Osteocyte (in vitro differentiated cells): Measurements from ENCODE around the gene TPSG1. TPM values are rescaled to one million over a fixed set of nuclear protein-coding genes. Genes with fewer than 3 reads are reported as not detected.

Experiments used
- DNase-seq: peaks from one replicate; pipeline ENCODE4 v3.0.0; 2021; ENCODE audit warnings: mixed read lengths; ENCODE audit not compliant: unreplicated experiment; ENCODE audit errors: extremely low spot score
- H3K27ac Mint-ChIP-seq: one replicate; pipeline ENCODE4 v1.8.0; 2021; ENCODE audit warnings: mild to moderate bottlenecking, mixed read lengths; ENCODE audit not compliant: unreplicated experiment
- H3K27me3 Mint-ChIP-seq: one replicate; pipeline ENCODE4 v1.8.0; 2021; ENCODE audit warnings: mixed read lengths; ENCODE audit not compliant: unreplicated experiment
- H3K36me3 Mint-ChIP-seq: one replicate; pipeline ENCODE4 v1.8.0; 2021; ENCODE audit warnings: mixed read lengths; ENCODE audit not compliant: unreplicated experiment
- H3K4me1 Mint-ChIP-seq: one replicate; pipeline ENCODE4 v1.8.0; 2021; ENCODE audit warnings: mixed read lengths; ENCODE audit not compliant: unreplicated experiment
- H3K4me3 Mint-ChIP-seq: one replicate; pipeline ENCODE4 v1.8.0; 2021; ENCODE audit warnings: mild to moderate bottlenecking, moderate library complexity, mixed read lengths; ENCODE audit not compliant: unreplicated experiment
- H3K9me3 Mint-ChIP-seq: one replicate; pipeline ENCODE4 v1.8.0; 2021; ENCODE audit warnings: mixed read lengths; ENCODE audit not compliant: unreplicated experiment
- CTCF ChIP-seq: fragments of 200-600 bp; sonication (generic); IDR thresholded peaks from 2 replicates; pipeline ENCODE4 v1.5.0; 2021; ENCODE audit warnings: antibody characterized with exemption, mild to moderate bottlenecking, moderate library complexity
- total RNA-seq: library from RNA; stranded (reverse); gene quantifications from 2 replicates; pipeline ENCODE4 v1.2.1, GENCODE V29; 2021

The TPSG1 gene
- total RNA-seq, 1 donor from 2014 or later = not detected

DNA sequence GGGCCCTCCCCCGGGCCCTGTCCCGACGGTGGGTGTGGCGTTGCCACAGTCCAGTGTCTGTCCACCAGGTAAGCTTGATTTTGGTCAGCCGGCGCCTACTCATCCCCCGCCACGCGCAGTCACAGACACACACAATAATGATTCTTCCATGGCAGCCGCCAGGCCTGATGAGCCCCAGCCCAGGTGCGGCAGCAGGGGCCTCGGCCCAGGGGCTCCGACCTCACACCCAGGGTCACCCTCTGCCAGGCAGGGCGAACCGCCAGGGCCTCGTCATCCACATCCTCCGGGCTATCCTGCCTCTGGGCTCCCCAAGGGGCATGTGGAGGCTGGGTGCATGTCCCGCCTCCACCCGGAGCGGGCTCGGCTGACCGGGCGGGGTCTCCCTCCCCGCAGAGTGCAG lies 7.5 kb downstream of the TPSG1 start:
- no peak for DNase-seq
- no peaks in the 10 kb centered on the region for H3K4me1 Mint-ChIP-seq
- H3K36me3 Mint-ChIP-seq = peaks cover 5% of the 10 kb centered on the region
- no peaks in the 10 kb centered on the region for H3K9me3 Mint-ChIP-seq
- H3K4me3 Mint-ChIP-seq = no peak overlapping the region
- no peak overlapping the region for H3K27ac Mint-ChIP-seq
- no peaks in the 10 kb centered on the region for H3K27me3 Mint-ChIP-seq
- TF ChIP-seq CTCF = no peak

- Mint-ChIP-seq H3K9me3 (no peaks in the 10 kb centered on the region), H3K4me3 (no peak overlapping the region), H3K4me1 (no peaks in the 10 kb centered on the region), H3K36me3 (peaks cover 5% of the 10 kb centered on the region), H3K27me3 (no peaks in the 10 kb centered on the region), H3K27ac (no peak overlapping the region)
- TF ChIP-seq CTCF = no peak
- DNase-seq = no peak
These were observed 8.2 kb downstream of the TPSG1 start for GRCh38 chr16:1216681-1217400.

- no peaks in the 10 kb centered on the region for H3K4me1 Mint-ChIP-seq
- H3K27me3 Mint-ChIP-seq = no peaks in the 10 kb centered on the region
- H3K36me3 Mint-ChIP-seq = peaks cover 1% of the 10 kb centered on the region
- H3K27ac Mint-ChIP-seq = no peak overlapping the region
- no peak for DNase-seq
- H3K9me3 Mint-ChIP-seq = no peaks in the 10 kb centered on the region
- no peak for TF ChIP-seq CTCF
- no peak overlapping the region for H3K4me3 Mint-ChIP-seq
These were observed 8.8 kb downstream of the TPSG1 start for GRCh38 chr16:1216296-1216619.

GRCh38 chr16:1215574-1216295 lies 9.3 kb downstream of the TPSG1 start:
- H3K4me1 Mint-ChIP-seq = no peaks in the 10 kb centered on the region
- H3K9me3 Mint-ChIP-seq = no peaks in the 10 kb centered on the region
- no peak overlapping the region for H3K4me3 Mint-ChIP-seq
- no peak overlapping the region for H3K27ac Mint-ChIP-seq
- H3K27me3 Mint-ChIP-seq = no peaks in the 10 kb centered on the region
- peaks cover 1% of the 10 kb centered on the region for H3K36me3 Mint-ChIP-seq
- DNase-seq = no peak
- no peak for TF ChIP-seq CTCF

- Mint-ChIP-seq H3K27me3 (no peaks in the 10 kb centered on the region), H3K36me3 (peaks cover 1% of the 10 kb centered on the region)
- TF ChIP-seq CTCF = no peak
These were observed 10.3 kb downstream of the TPSG1 start for GRCh38 chr16:1214719-1215118.

More at GRCh38 chr16:1214719-1215118, 10.3 kb downstream of the TPSG1 start:
- Mint-ChIP-seq H3K9me3 (no peaks in the 10 kb centered on the region), H3K4me3 (no peak overlapping the region), H3K27ac (no peak overlapping the region), H3K4me1 (no peaks in the 10 kb centered on the region)
- DNase-seq = no peak
